Neural crest cell (in vitro differentiated cells): Measurements from ENCODE around the gene CYP11A1. TPM values are rescaled to one million over a fixed set of nuclear protein-coding genes. Genes with fewer than 3 reads are reported as not detected.

Source experiments
- DNase-seq: peaks from one replicate; pipeline ENCODE4 v3.0.0; 2021; ENCODE audit warnings: low read depth, mixed read lengths, low spot score
- H3K27ac Mint-ChIP-seq: one replicate; pipeline ENCODE4 v1.8.0; 2021; ENCODE audit warnings: mild to moderate bottlenecking, mixed read lengths; ENCODE audit not compliant: unreplicated experiment
- H3K27me3 Mint-ChIP-seq: 2 replicates; pipeline ENCODE4 v1.8.0; 2021; ENCODE audit warnings: low read depth, mild to moderate bottlenecking, mixed read lengths
- H3K36me3 Mint-ChIP-seq: 2 replicates; pipeline ENCODE4 v1.8.0; 2021; ENCODE audit warnings: low read depth, mild to moderate bottlenecking, mixed read lengths
- H3K4me1 Mint-ChIP-seq: 2 replicates; pipeline ENCODE4 v1.8.0; 2021; ENCODE audit warnings: mixed read lengths
- H3K4me3 Mint-ChIP-seq: one replicate; pipeline ENCODE4 v1.8.0; 2021; ENCODE audit warnings: mild to moderate bottlenecking, mixed read lengths
- H3K9me3 Mint-ChIP-seq: 2 replicates; pipeline ENCODE4 v1.8.0; 2021; ENCODE audit warnings: mixed read lengths
- CTCF ChIP-seq: fragments of 200-600 bp; sonication (generic); conservative IDR thresholded peaks from 2 replicates; pipeline ENCODE4 v1.5.0; 2021; ENCODE audit warnings: antibody characterized with exemption, mild to moderate bottlenecking
- microRNA-seq: library from miRNA; unstranded; fragments of <30 nt; microRNA quantifications from one replicate; pipeline ENCODE4, GENCODE V29; 2020
- total RNA-seq: library from RNA; stranded (reverse); gene quantifications from 2 replicates; pipeline ENCODE4 v1.2.1, GENCODE V29; 2021

CYP11A1 gene
- total RNA-seq, 1 donor from 2014 or later, result 0.77 TPM

- Mint-ChIP-seq H3K4me3 (no peak overlapping the region), H3K27me3 (peaks cover 8% of the 10 kb centered on the region), H3K27ac (no peak overlapping the region), H3K4me1 (peaks cover 19% of the 10 kb centered on the region), H3K9me3 (no peaks in the 10 kb centered on the region), H3K36me3 (no peaks in the 10 kb centered on the region)
- no peak for DNase-seq
- TF ChIP-seq CTCF, result no peak
Measured at GRCh38 chr15:74290645-74291044, 76.8 kb downstream of the CYP11A1 start.

- no peaks in the 10 kb centered on the region for H3K9me3 Mint-ChIP-seq
Measured at GRCh38 chr15:74289671-74290070, 77.8 kb downstream of the CYP11A1 start.

More at GRCh38 chr15:74289671-74290070, 77.8 kb downstream of the CYP11A1 start:
- DNase-seq, result no peak
- no peak overlapping the region for H3K4me3 Mint-ChIP-seq
- peaks cover 19% of the 10 kb centered on the region for H3K4me1 Mint-ChIP-seq
- no peak overlapping the region for H3K27ac Mint-ChIP-seq
- H3K27me3 Mint-ChIP-seq, result peaks cover 4% of the 10 kb centered on the region
- no peaks in the 10 kb centered on the region for H3K36me3 Mint-ChIP-seq
- TF ChIP-seq CTCF, result no peak

Small RNA genes within 50 kb of the gene (microRNA-seq; reads per million reads assigned to microRNA genes)
- gene MIR6881, result not detected

Other genes starting within 250 kb of the CYP11A1 start
- 9.6 and 10.9 TPM in 2 replicates for gene ISLR2, start 237.1 kb downstream of the CYP11A1 start, total RNA-seq
- gene ISLR, start 193.9 kb downstream of the CYP11A1 start, total RNA-seq, result 1.5 and 2.6 TPM in 2 replicates
- 138 and 146 TPM in 2 replicates for gene STRA6, start 164.9 kb downstream of the CYP11A1 start, total RNA-seq
- 15.1 and 15.6 TPM in 2 replicates for gene CCDC33, start 131.3 kb downstream of the CYP11A1 start, total RNA-seq
- gene SEMA7A, start 66.3 kb upstream of the CYP11A1 start, total RNA-seq, result 12.3 and 14.4 TPM in 2 replicates
- 43.7 and 50.1 TPM in 2 replicates for gene UBL7, start 93.5 kb upstream of the CYP11A1 start, total RNA-seq
- 65.3 and 66.5 TPM in 2 replicates for gene ARID3B, start 173.6 kb upstream of the CYP11A1 start, total RNA-seq
- gene CLK3, start 248.2 kb upstream of the CYP11A1 start, total RNA-seq, result 79.2 and 88.7 TPM in 2 replicates